HG03378 (cell line): ENCODE results near the gene FUT7.
"Not testable (repeated sequence)": the region's sequence is repeated elsewhere in the genome, so short reads cannot be mapped to it uniquely, and the experiment has no call there.

Experiments
- ATAC-seq: cut with Tn5 transposase; IDR thresholded peaks from one replicate; pipeline ENCODE4 v1.9.1; 2021; ENCODE audit warnings: mild to moderate bottlenecking, moderate library complexity; ENCODE audit not compliant: unreplicated experiment

Gene FUT7

DNA sequence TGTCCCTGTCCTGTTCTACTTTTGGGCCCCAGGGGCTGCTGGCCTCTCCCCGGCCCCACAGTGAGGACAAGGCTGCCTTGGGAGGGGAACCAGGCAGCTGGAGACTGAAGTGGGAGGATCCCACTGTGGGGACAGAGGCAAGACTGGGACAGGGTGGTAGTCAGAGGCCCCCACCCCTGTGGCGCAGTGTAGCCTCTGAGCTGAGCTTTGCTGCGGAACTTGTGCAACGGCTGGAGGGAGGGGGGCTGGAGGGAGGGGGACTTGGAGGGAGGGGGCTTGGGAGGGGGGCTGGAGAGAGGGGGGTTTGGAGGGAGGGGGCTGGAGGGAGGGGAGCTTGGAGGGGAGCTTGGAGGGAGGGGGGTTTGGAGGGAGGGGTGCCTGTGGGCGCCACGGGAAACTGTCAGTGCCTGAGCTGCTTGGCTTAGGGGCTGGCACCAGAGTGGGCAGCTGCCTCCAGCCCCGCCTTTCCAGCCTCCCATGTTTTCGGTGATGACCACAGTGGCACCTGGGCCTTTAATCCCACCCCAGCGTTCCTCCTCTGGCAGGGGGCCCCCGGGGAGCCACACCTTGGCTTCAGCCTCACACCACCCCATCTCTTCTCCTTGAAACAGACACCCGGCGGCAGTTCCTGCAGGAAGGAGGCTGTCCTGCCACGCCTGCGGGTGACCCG lies 2.3 kb upstream of the FUT7 start:
- no peak for ATAC-seq

DNA sequence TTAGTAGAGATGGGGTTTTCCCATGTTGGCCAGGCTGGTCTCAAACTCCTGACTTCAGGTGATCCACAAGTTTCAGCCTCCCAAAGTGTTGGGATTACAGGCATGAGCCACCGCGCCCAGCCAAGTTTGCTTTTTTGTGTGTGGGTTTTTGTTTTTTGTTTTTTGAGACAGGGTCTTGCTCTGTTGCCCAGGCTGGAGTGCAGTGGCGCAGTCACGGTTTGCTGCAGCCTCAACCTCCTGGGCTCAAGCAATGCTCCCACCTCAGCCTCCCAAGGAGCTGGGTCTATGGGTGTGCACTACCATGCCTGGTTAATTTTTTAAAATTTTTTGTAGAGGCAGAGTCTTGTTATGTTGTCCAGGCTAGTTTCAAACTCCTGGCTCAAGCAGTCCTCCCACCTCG lies 1.6 kb upstream of the FUT7 start:
- not testable (repeated sequence) for ATAC-seq

- ATAC-seq: no peak
These were observed 970 bp upstream of the FUT7 start for GRCh38 chr9:137032858-137033257.

DNA sequence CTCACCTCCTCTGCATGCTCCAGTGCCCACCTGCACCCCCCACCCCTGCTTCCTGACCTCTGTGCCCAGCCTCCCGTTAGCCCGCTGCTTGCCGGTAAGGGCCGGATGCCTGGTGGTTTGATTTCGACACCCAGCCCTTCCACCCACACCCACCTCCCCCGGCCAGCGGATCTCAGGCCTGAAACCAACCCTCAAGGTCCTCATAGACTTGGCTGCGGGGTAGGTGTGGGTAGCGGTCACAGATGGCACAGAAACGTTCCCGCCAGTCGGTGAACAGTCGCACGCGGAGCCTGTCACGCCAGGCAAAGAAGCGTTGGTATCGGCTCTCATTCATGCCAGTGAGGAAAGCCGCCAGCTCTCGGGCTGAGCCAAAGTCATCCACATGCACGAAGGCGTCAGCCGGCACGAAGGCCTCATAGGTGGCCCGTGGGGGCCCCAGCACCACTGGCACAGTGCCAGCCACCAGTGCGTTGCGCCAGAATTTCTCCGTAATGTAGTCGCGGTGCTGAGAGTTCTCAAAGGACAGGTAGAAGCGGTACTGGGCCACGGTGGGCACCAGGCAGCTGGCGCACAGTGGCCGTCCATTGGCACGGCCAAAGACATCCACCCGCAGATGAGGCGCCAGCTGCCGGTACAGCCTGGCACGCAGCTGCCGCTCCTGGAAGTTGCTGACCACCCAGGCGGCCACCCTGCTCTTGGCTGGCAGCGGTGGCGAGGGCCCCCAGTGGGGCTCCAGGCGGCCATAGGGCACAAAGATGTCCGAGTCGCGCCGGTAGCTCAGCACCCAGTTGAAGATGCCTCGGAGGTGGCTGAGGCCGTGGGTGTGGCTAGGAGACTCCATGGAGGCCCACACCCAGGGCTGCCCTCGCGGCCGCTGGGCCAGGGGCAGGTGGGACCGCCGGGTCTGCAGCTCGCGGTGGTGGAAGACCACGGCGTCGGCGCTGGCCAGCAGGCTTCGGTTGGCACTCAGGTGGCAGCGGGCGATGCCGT lies 1.1 kb downstream of the FUT7 start:
- no peak for ATAC-seq

- no peak for ATAC-seq
These were observed 1.9 kb downstream of the FUT7 start for GRCh38 chr9:137030006-137030405.

DNA sequence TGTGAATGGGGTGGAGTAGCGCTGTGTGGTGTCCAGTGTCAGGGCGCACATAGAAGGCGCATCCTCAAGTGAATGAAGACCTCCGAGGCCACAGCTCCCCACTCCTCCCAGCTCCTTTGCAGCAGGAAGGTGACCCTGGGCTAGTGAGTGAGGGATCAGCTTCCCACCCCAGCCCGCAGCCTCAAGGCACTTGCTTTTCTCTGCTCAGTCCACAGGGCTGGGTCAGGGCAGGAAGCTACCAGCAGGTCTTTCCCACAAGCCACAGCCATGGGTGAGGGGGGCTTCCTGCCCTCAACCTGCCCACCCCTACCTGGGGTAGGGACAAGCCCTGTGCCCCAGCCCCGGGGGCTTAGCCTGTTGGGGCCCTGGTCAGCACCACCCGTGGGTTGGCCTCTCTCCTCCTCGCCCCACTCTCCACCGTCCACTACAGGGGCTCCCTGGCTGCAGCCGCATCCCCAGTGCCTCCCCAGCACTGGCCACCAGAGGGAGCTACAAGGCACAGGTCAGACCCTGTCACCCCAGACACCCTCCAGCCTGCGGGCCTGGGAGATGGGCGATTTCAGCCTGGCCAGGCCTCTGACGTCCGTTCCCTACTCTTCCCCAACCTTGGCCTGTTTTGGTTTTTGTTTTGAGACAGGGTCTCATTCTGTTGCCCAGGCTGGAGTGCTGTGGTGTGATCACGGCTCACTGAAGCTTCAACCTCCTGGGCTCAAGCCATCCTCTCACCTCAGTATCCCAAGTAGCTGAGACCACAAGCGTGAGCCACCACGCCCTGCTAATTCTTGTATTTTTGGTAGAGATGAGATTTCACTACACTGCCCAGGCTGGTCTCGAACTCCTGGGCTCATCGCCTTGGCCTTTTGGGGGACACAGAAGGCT lies 2.6 kb downstream of the FUT7 start:
- peak; percentile 36 for ATAC-seq

DNA sequence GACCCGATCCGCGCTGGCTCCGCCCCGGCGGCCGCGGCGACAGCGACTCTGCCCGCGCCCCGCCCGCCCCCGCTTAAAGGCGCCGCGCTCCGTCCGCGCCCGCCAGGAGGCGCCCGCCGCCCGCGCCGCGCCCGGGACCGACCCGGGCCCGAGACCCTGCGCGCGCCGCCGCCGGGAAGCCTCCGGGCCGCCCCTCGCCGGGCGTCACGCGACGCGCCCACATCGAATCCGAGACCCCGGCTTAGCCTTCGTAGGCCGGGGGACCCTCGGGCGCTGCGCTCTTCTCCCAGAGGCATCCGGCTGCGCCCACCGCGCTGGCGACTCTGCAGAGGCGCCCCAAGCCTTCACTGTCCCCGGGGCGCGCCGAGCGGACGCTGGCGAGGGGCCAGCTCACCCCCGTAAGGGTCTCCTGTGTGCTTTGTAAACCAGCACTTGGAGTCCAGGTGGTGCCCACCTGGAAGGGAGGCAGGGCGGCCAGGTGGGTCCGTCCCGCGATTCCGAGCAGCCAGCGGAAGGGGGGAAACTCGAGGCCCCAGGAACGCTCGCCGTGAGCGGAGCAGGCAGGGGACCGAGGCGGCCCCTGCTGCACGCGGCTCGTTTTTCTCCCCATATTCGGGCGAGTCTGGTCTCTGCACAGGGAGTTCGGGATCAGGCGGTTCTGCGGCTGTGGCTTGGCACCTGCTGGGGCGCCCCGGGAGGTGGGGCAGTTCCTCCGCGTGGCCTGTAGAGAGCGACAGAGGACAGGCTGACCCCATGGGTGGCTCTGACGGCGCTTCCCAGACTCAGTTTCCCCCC lies 3.4 kb downstream of the FUT7 start:
- ATAC-seq: no peak

GRCh38 chr9:137027369-137028262 lies 4.3 kb downstream of the FUT7 start, which contains the start of gene ABCA2:
TSS of gene ABCA2 (minus strand) at chr9:137028237. CDS start at chr9:137028140, 97 bp downstream.
- no peak for ATAC-seq

- no peak for ATAC-seq
These were observed 5.1 kb downstream of the FUT7 start for GRCh38 chr9:137026828-137027227.

- no peak for ATAC-seq
These were observed 5.5 kb downstream of the FUT7 start for GRCh38 chr9:137026384-137026783.

DNA sequence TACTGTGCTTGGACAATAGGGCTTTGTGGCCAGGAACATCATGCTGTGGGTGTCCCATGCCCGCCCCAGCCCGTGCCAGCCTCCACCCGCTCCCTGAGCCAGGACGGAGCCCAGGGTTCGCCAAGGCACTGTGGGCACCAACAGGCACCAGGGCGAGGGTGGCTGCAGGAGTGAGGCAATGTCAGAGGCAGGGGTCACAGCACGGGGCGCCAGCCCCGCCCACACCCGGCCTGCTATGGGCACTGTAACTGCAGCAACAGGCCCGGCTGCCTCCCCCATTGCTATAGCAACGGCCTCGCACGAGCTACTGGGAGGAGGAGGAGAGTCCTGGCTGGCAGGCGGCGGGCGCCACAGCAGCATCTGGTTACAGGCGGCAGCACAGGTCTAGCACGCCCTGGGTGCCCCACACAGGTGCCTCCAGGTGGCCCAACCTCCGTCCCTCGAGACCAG lies 6.3 kb downstream of the FUT7 start:
- no peak for ATAC-seq

- ATAC-seq: no peak
These were observed 8.3 kb downstream of the FUT7 start for GRCh38 chr9:137023583-137023991.

- no peak for ATAC-seq
These were observed 8.7 kb downstream of the FUT7 start for GRCh38 chr9:137023157-137023556.

- no peak for ATAC-seq
These were observed 9.3 kb downstream of the FUT7 start for GRCh38 chr9:137022662-137023008.

DNA sequence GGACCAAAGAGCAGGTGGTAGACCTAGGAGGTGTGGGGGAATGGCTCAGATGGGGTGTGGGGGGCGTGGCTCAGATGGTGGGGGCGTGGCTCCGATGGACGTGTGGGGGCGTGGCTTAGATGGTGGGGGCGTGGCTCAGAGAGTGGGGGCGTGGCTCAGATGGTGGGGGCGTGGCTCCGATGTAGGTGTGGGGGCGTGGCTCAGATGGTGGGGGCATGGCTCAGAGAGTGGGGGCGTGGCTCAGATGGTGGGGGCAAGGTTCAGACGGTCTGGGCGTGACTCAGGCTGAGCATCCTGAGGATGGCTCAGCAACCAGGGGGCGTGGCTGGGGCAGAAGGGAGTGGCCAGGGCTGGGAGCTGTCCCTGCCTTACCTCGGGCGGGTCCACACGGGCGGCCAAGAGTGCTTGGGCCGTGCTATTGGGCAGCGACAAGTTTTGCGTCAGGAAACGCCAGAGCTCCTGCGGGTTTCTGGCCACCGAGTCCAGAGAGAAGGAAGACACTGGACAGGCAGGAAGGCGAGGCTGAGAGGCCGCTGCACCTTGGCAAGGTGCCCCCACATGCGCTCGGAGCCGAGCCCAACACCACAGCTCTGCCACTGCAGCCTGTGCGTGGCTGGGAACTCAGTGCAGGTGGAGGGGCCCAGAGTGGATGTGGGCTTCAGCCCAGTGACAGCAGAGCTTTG lies 9.8 kb downstream of the FUT7 start:
- ATAC-seq: no peak

DNA sequence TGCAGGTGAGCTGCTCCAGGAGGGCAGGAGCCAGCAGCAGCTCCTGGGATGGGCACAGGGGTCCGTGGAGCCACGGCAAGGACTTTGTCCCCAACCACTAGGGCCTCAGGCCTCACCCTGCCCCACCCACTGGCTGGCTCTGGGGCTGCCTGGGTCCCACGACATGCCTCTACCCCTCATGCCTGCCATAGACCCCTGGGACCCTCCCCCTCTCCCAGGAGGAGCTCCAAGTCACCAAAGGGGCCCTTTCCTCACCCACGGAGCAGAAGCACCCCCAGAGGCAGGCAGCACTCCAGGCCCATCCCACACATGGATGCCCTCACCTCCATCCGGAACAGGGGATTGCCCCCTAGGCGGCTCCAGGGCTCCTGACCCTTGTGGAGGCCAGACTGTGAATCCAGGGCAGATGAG lies 10.3 kb downstream of the FUT7 start:
- ATAC-seq: no peak

DNA sequence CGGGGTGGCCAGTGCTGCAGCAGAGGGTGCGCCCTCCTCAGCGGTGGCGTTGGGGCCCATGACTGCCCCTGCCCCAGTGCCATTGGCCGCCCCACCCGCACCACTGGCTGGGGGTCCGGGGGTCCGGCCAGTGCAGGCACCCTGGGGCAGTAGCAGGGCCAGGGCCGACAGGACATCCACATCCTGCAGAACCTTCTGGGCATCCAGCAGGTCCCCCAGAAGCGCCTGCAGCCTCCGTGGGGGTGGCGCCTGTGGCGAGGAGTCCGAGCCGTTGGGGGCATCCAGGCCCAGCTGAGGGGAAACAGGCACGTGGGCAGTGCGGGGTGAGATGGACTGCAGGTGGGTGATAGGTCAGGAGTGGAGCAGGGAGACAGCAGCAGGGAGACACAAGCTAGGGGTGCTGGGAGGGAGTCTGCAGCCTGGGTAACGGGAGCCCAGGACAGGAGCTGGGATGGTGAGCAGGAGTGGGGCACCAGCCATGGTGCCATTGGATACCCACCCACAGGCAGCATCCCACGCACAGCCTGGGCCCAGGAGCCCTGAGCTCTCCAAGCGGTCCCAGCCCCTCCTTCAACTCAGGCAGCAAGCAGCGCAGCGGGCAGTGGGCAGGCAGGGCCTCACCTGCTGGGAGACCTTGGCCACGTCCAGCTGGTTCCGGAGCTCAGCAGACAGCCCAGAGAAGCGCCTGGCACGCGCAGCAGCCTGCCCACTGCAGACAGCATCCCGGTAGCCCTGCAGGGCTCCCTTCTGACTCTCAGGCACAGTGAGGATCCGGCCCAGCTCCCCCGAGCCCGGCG lies 10.9 kb downstream of the FUT7 start:
- no peak for ATAC-seq
